Activated naive CD8-positive, alpha-beta T cell treated with anti-CD3 and anti-CD28 coated beads, Interleukin-2, amount 50 U/mL, for 16 hours (primary cell): Measurements from ENCODE around the gene PSTPIP2.

ENCODE experiments used
- DNase-seq: peaks from one replicate; pipeline ENCODE4 v3.0.0-alpha.2; 2020; ENCODE audit warnings: low read depth, low spot score

Gene PSTPIP2

GRCh38 chr18:45935591-45936335 is 136.3 kb downstream of the PSTPIP2 start:
- no peak for DNase-seq
